IPS DF 6.9 (cell line): ENCODE results near the gene INTS7.

Experiments used
- DNase-seq: peaks from one replicate; pipeline ENCODE4 v3.0.0-alpha.2; 2013; ENCODE audit warnings: low read depth, low spot score
- H3K27ac ChIP-seq: one replicate; pipeline ENCODE4 v1.5.1; 2013; ENCODE audit warnings: low read length, control low read depth
- H3K27me3 ChIP-seq: 2 replicates; pipeline ENCODE4 v1.6.1; 2013; ENCODE audit warnings: mild to moderate bottlenecking, low read length; ENCODE audit not compliant: control insufficient read depth, insufficient read depth
- H3K36me3 ChIP-seq: 2 replicates; pipeline ENCODE4 v1.6.1; 2013; ENCODE audit warnings: low read length; ENCODE audit not compliant: control insufficient read depth, insufficient read depth
- H3K4me1 ChIP-seq: 2 replicates; pipeline ENCODE4 v1.6.1; 2013; ENCODE audit warnings: low read length; ENCODE audit not compliant: control insufficient read depth, insufficient read depth
- H3K4me3 ChIP-seq: 2 replicates; pipeline ENCODE4 v1.5.1; 2013; ENCODE audit warnings: mild to moderate bottlenecking, low read length
- H3K9me3 ChIP-seq: 2 replicates; pipeline ENCODE4 v1.6.1; 2013; ENCODE audit warnings: low read length, inconsistent platforms; ENCODE audit not compliant: control insufficient read depth, insufficient read depth
- WGBS: extraction: QIAGEN DNeasy Blood & Tissue Kit; methylation state at CpG from one replicate; pipeline ENCODE4 v1.1.7; 2013; ENCODE audit warnings: mixed read lengths, missing lambda C conversion rate; ENCODE audit not compliant: insufficient read length, insufficient coverage; 5-methylcytosine and 5-hydroxymethylcytosine counted together

Gene INTS7

GRCh38 chr1:211892577-211892976 lies 142.8 kb downstream of the INTS7 start:
- DNase-seq, result no peak
- Histone ChIP-seq H3K27me3 (no peaks in the 10 kb centered on the region), H3K9me3 (no peaks in the 10 kb centered on the region), H3K4me1 (no peaks in the 10 kb centered on the region), H3K4me3 (no peak overlapping the region), H3K27ac (no peak overlapping the region), H3K36me3 (no peaks in the 10 kb centered on the region)
- WGBS, result no CpG with 5 or more reads among the region's 3 CpGs

GRCh38 chr1:211891708-211892107 lies 143.6 kb downstream of the INTS7 start:
- H3K27me3 ChIP-seq, result no peaks in the 10 kb centered on the region
- no CpG with 5 or more reads among the region's 1 CpG for WGBS
- no peak for DNase-seq
- H3K27ac ChIP-seq, result no peak overlapping the region
- H3K4me1 ChIP-seq, result no peaks in the 10 kb centered on the region
- no peaks in the 10 kb centered on the region for H3K9me3 ChIP-seq
- no peaks in the 10 kb centered on the region for H3K36me3 ChIP-seq
- no peak overlapping the region for H3K4me3 ChIP-seq
